Prostate gland (tissue), 2 donors: ENCODE results near the gene C9orf50. TPM values are rescaled to one million over a fixed set of nuclear protein-coding genes. Genes with fewer than 3 reads are reported as not detected.

Source experiments
- DNase-seq: peaks from one replicate; pipeline ENCODE4 v3.0.0-alpha.2; 2019; ENCODE audit warnings: low spot score
- H3K27ac ChIP-seq, 2 donors: fragments of 200-600 bp; sonication (generic); 2 replicates each; pipeline ENCODE4 v1.5.1; 2017 to 2019
- H3K27me3 ChIP-seq: fragments of 200-600 bp; sonication (generic); replicated peaks from 2 replicates; pipeline ENCODE4 v1.5.1; 2019; ENCODE audit not compliant: insufficient read depth
- H3K36me3 ChIP-seq, 2 donors: fragments of 200-600 bp; sonication (generic); 1 replicate in 1 of 2; 2 replicates in 1 of 2; pipeline versions ENCODE4 v1.5.1 to v1.8.1; 2017 to 2019
- H3K4me1 ChIP-seq: fragments of 200-600 bp; sonication (generic); replicated peaks from 2 replicates; pipeline ENCODE4 v1.5.1; 2019
- H3K4me3 ChIP-seq, 2 donors: fragments of 200-600 bp; sonication (generic); 2 replicates each; pipeline ENCODE4 v1.5.1; 2017 to 2019
- H3K9me3 ChIP-seq: fragments of 200-600 bp; sonication (generic); 2 replicates; pipeline ENCODE4 v1.5.1; 2017
- CTCF ChIP-seq, 4 experiments: fragments of 200-600 bp in 2 of 4; fragments of 450-650 bp in 2 of 4; sonication (generic) in 2 of 4; IDR thresholded peaks; 1 replicate in 3 of 4; 2 replicates in 1 of 4; pipeline ENCODE4 v1.5.1; 2016 to 2019; ENCODE audit warnings: antibody characterized with exemption in 4 of 4, mild to moderate bottlenecking in 2 of 4, moderate library complexity in 2 of 4
- POLR2A ChIP-seq: fragments of 450-650 bp; IDR thresholded peaks from one replicate; pipeline ENCODE4 v1.6.1; 2016; ENCODE audit warnings: antibody characterized with exemption, mild to moderate bottlenecking
- POLR2AphosphoS5 ChIP-seq: sonication (generic); formaldehyde crosslinking; IDR thresholded peaks from one replicate; pipeline ENCODE4 v1.6.1; 2017; ENCODE audit warnings: antibody characterized with exemption
- WGBS: methylation state at CpG from one replicate; pipeline ENCODE4 v1.1.5; 2018; 5-methylcytosine and 5-hydroxymethylcytosine counted together
- intact Hi-C: fragments of 100-400 bp; cut with DNase I; formaldehyde crosslinking; loops from one replicate; pipeline ENCODE4 v1.14.2; 2022
- total RNA-seq, 2 donors: library from RNA; depleted of rRNA; stranded (reverse); fragments of >200 nt; gene quantifications; one replicate each; pipeline ENCODE4 v1.1.0, GENCODE V29; 2016

The C9orf50 gene
- total RNA-seq, 2 donors from 2014 or later = not detected

DNA sequence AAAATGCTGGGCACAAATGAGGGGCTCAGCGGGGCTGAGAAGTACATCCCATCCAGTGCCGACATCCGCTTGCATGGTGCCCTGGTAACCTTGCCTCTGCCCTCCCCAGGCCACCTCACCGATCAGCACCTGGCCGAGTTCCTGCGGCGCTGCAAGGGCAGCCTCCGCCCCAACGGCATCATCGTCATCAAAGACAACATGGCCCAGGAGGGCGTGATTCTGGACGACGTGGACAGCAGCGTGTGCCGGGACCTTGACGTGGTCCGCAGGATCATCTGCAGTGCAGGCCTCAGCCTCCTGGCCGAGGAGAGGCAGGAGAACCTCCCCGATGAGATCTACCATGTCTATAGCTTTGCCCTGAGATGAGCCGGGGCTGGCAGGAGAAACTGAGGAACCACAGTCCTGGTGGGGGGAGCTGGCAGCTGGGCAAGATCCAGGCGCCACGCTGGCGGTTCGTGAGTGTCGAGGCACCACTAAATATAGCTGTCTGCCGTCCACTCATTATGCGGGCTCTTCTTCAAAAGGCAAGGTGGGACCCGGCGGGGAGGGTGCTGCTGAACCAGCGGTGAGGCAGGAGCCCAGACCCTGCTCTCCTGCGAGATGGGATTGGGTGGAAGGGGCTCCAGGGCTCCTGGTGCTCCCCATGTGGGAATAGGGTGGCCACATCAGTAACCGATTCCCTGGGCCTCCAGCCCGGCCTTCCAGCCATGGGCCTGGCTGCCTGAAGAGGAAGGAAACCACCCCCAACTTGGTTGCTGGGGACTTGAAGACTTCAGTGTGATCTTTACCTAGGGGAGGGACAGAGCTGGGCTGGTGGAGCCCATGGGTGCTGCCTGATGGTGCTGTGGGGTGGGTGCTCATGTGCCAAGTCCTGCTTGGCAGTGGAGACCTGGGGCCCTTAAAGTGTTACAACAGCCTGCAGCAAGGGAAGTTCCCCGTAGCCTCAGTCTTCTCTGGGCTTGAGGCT lies 14.5 kb upstream of the C9orf50 start:
- Histone ChIP-seq H3K4me1 (peaks cover 5% of the 10 kb centered on the region), H3K27me3 (no peaks in the 10 kb centered on the region)
- 91% methylated on average over 34 of the region's 34 CpGs for WGBS

DNA sequence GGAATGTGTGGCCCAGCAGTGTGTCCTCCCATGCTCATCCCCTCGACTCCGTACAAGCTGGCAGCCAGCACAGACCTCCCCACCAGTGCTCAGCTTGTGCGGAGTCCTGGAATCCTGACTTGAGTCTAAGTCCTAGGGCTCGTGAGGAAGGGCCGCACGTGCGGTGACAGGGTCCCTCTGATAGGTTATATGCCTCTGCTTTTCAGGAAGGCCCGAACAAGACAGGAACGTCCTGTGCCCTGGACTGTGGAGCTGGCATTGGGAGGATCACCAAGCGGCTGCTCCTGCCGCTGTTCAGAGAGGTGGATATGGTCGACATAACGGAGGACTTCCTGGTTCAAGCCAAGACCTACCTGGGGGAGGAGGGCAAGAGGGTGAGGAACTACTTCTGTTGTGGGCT lies 12.9 kb upstream of the C9orf50 start:
- intact Hi-C loops = no loop called here
- Histone ChIP-seq H3K4me3 (no peak overlapping the region), H3K27me3 (no peaks in the 10 kb centered on the region), H3K27ac (no peak overlapping the region), H3K9me3 (no peaks in the 10 kb centered on the region), H3K36me3 (peaks cover 14 to 40% of the 10 kb centered on the region in 2 donors), H3K4me1 (no peaks in the 10 kb centered on the region)
- no peak for TF ChIP-seq POLR2AphosphoS5
- no peak for TF ChIP-seq POLR2A
- no peak for TF ChIP-seq CTCF (IDR thresholded peaks at IDR 0.05)
- DNase-seq = no peak
- 81% methylated on average over 12 of the region's 13 CpGs for WGBS

More for the DNA sequence above, 14.5 kb upstream of the C9orf50 start:
- DNase-seq = no peak
- peaks cover 14 to 40% of the 10 kb centered on the region in 2 donors for H3K36me3 ChIP-seq
- intact Hi-C loops = no loop called here
- H3K9me3 ChIP-seq = no peaks in the 10 kb centered on the region
- H3K4me3 ChIP-seq = no peak overlapping the region
- TF ChIP-seq CTCF (IDR thresholded peaks at IDR 0.05) (no peak), POLR2A (no peak), POLR2AphosphoS5 (no peak)
- no peak overlapping the region for H3K27ac ChIP-seq

- no peak for DNase-seq
- peaks cover 4% of the 10 kb centered on the region for H3K4me1 ChIP-seq
- 93% methylated on average over 4 of the region's 4 CpGs for WGBS
- H3K4me3 ChIP-seq = no peak overlapping the region
- H3K36me3 ChIP-seq = peaks cover 14 to 37% of the 10 kb centered on the region in 2 donors
- no peaks in the 10 kb centered on the region for H3K9me3 ChIP-seq
- H3K27me3 ChIP-seq = no peaks in the 10 kb centered on the region
- intact Hi-C loops = no loop called here
- TF ChIP-seq POLR2AphosphoS5 (no peak), CTCF (IDR thresholded peaks at IDR 0.05) (no peak), POLR2A (no peak)
- no peak overlapping the region for H3K27ac ChIP-seq
Observed at GRCh38 chr9:129633207-129633606, 12.3 kb upstream of the C9orf50 start.

- Histone ChIP-seq H3K27ac (no peak overlapping the region), H3K27me3 (no peaks in the 10 kb centered on the region), H3K9me3 (no peaks in the 10 kb centered on the region), H3K4me1 (peaks cover 11% of the 10 kb centered on the region), H3K36me3 (peaks cover 14 to 35% of the 10 kb centered on the region in 2 donors), H3K4me3 (no peak overlapping the region)
- intact Hi-C loops = no loop called here
- WGBS = 72% methylated on average over 13 of the region's 13 CpGs
- DNase-seq = no peak
- no peak for TF ChIP-seq POLR2AphosphoS5
- TF ChIP-seq POLR2A = no peak
- TF ChIP-seq CTCF (IDR thresholded peaks at IDR 0.05) = no peak
Observed at GRCh38 chr9:129632460-129632859, 11.6 kb upstream of the C9orf50 start.

- Histone ChIP-seq H3K4me3 (no peak overlapping the region), H3K9me3 (no peaks in the 10 kb centered on the region), H3K4me1 (peaks cover 17% of the 10 kb centered on the region), H3K27ac (no peak overlapping the region), H3K27me3 (no peaks in the 10 kb centered on the region), H3K36me3 (peaks cover 11 to 27% of the 10 kb centered on the region in 2 donors)
- no peak for DNase-seq
- intact Hi-C loops = no loop called here
- 65% methylated on average over 19 of the region's 19 CpGs for WGBS
- TF ChIP-seq CTCF (IDR thresholded peaks at IDR 0.05) (no peak), POLR2AphosphoS5 (no peak), POLR2A (no peak)
Observed at GRCh38 chr9:129631674-129632129, 10.8 kb upstream of the C9orf50 start.
